Endometrial microvascular endothelial cells (primary cell): Measurements from ENCODE around the gene PIGN. TPM values are rescaled to one million over a fixed set of nuclear protein-coding genes. Genes with fewer than 3 reads are reported as not detected.
"Not testable (repeated sequence)": the region's sequence is repeated elsewhere in the genome, so short reads cannot be mapped to it uniquely, and the experiment has no call there.

Experiments
- in situ Hi-C: cut with HindIII; loops from 2 replicates; pipeline ENCODE4 v1.10.0; 2017; ENCODE audit warnings: low sequenced_read_pairs, low pct_unique_long_range_greater_than_20kb; ENCODE audit errors: inconsistent ontology term
- total RNA-seq: library from RNA; depleted of rRNA; stranded (reverse); fragments of >200 nt; gene quantifications from one replicate; pipeline ENCODE4 v1.2.3, GENCODE V29; 2015; ENCODE audit errors: inconsistent ontology term

PIGN gene
- total RNA-seq, 1 donor from 2014 or later, result 33.5 TPM

DNA sequence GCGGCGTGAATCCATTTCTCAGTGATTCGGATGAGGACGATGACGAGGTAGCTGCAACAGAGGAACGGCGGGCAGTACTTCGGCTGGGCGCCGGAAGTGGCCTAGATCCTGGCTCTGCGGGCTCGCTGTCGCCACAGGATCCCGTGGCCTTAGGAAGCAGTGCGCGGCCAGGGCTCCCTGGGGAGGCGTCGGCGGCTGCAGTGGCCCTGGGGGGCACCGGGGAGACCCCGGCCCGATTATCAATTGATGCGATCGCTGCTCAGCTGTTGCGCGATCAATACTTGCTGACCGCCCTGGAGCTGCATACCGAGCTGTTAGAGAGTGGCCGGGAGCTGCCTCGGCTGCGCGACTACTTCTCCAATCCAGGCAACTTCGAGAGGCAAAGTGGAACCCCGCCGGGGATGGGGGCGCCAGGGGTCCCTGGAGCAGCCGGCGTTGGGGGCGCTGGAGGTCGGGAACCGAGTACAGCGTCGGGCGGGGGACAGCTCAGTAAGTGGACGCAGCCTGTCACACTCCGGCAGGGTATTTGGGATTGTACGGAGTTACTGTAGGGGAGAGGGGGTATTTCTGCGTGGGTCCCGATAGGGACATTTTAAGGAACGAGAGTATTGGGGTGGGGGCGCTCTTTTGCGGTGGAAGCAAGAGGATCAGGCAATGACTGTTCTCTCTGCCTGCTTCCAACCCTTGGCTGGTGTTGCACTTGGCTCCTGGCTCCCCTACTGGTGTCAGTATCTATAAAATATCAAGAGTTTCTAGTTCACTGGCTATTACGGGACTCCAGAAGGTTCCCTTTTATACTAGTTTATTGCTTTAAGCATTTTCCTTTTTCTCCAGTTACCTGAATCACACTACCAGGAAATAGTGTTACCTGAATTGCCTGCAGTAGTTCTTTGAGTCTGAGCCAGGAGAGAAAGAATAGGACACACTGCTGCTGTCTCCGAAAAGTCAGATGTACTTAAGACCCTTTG is 971 bp upstream of the PIGN start:
- in situ Hi-C loops, result no loop called here

DNA sequence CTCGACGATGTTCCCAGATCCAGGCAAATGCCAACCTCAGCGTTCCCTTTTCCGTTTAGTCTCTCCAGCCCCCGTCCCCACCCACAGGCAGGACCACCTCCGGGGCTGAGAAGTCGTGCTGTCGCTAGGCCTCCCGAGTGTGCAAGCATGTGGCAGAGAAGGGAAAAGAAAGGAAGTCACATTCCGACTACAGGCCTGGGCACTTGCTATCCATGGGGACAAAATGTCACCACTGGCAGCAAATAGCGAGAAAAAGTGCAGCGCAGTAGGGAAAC is 420 bp downstream of the PIGN start:
- in situ Hi-C loops, result no loop called here

DNA sequence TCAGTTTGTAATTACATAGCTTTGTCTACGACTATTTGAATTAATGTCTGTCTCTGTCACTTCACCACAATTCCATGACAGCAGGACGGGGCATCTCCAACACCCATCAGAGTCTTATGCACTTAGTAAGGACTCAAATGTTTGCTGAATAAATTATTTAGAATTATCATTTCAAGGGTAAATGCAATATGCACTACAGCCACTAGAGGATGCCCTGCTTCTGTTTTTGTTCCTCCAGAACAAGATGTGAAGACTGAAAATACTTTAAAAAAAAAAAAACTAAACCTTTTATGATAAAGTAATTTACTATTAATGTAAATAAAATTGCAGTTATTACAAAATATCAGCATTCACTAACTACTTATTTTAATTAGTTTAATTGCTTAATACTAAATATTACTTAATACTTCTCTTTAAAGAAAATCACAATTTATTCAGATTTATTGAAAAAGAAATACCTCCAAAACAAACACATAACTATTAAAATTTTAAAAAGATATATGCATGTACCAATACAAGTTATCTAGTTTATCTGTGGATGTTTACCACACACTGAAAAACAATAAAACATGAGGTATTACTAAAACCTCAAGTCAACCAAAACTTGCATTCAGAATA is 3.2 kb downstream of the PIGN start:
- in situ Hi-C loops, result no loop called here

DNA sequence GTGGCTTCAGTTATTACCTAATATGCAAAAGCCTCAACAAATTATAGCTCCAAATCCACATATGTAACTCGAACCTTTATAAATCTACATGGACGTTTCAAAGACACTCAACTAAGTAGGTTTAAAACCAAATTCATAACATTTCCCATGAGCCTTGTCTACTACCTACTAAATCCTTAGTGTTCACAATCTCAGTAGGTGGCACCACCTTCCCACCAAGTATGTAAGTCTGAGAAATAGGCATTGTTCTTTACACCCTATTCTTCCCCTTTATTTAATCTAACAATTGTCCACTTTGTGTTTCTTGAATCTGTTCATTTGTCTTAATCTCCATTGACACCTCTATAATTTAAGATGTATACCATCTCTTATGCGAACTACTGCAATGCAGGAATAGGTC is 4.6 kb downstream of the PIGN start:
- in situ Hi-C loops, result no loop called here

DNA sequence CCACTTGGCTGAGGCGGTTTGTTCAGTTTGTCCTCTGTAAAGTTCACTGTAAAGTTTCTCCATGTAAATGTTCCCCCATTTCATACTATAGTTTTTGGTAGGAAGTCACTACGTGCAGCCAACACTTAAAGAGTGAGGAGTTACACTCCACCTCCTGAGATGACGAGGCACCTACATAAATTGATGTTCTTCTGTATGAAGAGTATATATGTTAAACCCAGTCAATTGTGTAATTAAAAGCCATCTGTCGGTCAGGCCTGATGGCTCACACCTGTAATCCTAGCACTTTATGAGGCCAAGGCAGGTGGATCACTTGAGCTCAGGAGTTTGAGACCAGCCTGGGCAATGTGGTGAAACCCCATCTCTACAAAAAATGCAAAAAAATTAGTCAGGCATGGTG is 7.6 kb downstream of the PIGN start:
- in situ Hi-C loops, result no loop called here

DNA sequence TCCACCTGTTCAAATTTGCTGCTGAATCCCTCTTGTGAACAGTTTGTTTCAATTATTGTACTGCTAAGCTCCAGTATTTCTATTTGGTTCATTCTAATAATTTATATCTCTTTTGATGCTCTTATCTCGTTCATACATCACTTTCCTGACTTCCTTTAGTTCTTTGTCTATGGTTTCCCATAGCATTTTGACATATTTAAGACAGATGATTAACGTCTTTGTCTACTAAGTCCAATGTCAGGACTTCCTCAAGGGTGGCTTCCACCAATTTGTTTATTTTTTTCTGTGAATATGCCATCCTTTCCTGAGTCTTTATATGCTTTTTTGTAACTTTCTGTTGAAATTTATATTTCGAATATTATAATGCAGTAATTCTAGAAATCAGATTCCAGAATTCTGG is 9.6 kb downstream of the PIGN start:
- in situ Hi-C loops, result no loop called here

DNA sequence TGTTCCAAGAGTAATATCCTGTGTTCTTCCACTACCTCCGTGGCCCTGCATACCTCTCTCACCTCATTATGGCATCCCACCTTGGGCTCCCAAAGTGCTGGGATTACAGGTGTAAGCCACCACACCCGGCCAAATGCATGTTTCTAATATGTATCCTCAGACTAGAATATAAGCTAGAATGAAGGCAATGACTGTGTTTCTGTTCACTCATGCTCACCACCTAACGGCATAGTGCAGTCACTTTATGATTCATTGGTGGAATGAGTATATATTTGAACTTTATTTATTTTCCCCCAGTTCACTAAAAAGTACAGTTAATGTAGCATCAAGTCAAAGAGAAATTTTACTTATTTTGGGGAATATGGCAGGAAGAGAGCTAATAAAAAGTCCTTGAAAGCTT is 11.3 kb downstream of the PIGN start:
- in situ Hi-C loops, result no loop called here

DNA sequence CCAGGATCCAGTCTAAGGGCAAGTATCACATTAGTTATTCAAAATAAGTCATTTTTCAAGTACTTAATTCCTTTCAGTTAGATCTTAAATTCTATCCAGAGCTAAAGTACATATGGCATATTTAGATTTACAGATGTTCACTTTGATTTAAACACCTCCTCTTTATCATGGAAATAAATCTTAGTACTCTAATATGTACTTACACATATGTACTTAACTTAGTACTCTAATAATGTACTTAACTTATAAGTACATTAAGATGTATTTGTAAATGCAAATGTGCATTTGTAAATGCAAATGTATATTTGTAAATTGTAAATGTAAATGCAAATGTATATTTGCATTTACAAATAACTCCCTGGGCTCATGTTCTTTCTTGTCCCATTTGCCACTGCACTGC is 14.6 kb downstream of the PIGN start:
- in situ Hi-C loops, result no loop called here

DNA sequence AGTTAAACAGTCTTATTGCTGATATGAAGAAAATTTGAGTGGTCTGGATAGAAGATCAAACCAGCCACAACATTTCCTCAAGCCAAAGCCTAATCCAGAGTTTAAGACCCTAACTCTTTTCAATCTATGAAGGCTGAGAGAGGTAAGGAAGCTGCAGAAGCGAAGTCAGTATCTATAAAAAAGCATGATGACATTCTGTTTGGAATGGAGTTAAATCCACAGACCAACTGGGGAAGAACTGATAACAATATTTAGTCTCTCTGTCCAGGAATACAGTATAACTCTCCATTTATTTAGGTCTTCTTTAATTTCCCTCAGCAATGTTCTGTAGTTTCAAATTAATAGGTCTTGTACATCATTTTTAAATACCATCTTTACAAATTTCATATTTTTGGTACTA is 16.0 kb downstream of the PIGN start:
- in situ Hi-C loops, result no loop called here

DNA sequence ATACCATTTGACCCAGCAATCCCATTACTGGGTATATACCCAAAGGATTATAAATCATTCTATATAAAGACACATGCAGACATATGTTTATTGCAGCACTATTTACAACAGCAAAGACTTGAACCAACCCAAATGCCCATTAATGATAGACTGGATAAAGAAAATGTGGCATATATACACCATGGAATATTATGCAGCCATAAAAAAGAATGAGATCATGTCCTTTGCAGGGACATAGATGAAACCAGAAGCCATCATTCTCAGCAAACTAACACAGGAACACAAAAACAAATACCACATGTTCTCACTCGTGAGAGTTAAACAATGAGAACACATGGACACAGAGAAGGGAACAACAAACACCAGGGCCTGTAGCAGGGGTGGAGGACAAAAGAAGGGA is 20.3 kb downstream of the PIGN start:
- in situ Hi-C loops, result not testable (repeated sequence)

DNA sequence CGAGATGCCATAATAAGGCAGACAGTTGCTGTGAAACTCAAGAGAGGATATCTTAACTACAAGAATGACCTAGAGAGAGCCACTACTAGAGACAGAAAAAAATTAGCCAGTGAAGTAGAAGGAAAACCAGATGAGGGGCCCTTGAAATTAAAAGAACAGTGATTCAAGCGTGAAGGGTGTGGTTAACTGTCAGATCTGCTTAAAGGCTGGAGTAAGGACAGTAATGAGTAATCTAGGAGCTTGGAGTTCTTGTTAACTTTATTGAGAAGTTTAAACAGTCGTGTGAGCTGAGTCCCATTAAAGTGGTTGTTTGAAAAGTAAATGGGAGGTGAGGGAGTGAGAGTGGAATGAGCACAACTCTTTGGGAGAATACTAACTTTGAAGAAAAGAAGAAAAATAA is 21.3 kb downstream of the PIGN start:
- in situ Hi-C loops, result no loop called here

DNA sequence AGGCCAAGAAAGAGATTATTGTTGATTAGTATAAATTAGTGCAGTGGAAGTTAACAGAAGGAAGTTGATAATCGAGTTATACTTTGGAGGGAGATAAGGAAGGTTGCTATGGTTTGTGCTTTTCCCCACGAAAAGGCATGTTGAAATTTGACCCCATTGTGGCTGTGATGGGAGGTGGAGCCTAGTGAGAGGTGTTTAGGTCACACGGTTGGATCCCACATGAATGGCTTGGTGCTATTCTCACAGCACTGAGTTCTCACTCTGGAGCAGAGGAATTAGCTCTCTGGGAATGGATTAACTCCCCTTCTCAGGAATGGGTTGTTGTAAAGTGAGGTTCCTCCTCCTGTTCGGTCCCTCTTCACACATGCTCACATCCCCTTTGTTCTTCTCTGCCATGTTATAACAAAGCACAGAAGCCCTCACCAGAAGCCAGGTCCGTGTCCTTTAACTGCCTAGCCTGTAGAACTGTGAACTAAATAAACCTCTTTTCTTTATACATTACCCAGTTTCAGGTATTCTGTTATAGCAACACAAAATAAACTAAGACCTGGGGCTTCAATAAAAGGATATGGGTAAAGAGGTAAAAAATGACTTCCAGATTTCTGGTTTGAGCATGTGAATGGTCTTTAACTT is 21.9 kb downstream of the PIGN start:
- in situ Hi-C loops, result no loop called here

DNA sequence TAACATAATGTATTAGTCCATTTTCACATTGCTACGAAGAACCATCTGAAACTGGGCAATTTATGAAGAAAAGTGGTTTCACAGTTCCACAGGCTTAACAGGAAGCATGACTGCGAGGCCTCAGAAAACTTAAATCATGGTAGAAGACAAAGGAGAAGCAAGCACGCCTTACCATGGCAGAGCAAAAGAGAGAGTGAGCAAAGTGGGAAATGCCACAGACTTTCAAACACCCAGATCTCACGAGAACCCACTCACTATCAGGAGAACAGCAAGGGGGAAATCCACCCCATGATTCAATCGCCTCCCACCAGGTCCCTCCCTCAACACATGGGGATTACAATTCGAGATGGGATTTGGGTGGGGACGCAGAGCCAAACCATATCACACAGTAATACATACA is 22.5 kb downstream of the PIGN start:
- in situ Hi-C loops, result no loop called here

DNA sequence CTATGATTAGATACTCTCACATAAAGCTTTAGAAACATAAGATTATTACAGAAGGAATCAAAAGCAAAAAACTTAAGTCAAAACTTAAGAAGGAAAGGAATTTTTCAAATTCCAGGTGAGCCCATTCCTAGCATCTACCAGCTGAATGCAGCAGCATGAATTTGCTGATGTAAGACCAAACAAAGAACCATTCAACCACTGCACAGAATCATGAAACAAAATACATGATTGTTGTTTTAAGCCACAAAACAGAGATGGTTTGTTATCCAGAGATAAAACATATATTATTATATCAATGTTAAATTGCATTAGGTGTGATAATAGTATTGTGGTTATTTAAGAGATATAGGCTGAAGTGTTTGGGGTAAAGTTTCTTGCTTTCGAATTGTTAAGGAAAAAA is 29.0 kb downstream of the PIGN start:
- in situ Hi-C loops, result no loop called here

DNA sequence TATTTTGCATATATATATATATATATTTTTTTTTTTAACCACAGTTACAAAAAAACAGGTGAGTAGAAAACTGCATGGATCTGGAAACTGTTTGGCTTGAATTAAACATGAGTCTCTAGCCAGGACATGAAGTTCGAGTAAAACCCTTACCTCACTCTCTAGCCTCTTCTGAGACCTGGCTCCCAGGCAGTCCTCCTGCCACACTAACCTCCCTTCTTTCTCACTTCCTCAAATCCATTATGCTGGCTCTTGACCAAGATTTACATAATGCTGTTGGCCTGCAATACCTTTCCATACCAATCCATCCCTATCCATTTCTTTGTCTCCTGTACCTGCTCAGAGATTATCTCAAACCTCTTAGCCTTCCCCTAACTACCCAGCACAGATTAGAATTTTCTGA is 34.0 kb downstream of the PIGN start:
- in situ Hi-C loops, result no loop called here

DNA sequence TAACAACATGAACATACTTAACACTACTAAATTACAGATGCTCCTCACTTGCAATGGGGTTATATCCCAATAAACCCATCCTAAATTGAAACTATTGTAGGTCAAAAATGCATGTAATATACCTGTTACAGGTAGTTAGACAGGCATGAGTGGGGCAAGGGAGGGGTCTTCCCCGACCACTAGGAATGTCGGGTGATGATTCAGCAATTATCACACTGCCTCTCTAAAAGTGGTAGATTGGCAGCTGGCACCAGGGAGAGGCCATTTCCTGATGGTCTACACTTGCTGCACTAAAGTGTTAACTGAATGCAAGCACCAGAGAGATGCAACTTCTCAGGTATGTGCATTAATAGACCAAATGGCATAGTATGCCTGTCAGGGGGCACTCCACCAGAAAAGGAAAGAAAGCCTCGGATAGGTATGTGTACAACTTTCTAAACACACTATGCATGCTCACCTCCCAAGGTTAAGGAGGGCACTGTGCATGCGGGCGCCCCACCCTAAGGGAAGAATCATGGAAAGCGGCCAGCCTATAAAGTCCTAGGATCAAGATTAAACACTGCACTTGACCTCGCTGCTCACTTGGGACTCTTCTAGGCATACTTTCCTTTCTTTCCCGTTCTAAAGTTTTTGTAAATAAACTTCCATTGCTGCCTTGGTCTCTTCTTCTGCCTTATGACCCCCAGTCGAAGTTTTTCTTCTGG is 35.6 kb downstream of the PIGN start:
- in situ Hi-C loops, result no loop called here

DNA sequence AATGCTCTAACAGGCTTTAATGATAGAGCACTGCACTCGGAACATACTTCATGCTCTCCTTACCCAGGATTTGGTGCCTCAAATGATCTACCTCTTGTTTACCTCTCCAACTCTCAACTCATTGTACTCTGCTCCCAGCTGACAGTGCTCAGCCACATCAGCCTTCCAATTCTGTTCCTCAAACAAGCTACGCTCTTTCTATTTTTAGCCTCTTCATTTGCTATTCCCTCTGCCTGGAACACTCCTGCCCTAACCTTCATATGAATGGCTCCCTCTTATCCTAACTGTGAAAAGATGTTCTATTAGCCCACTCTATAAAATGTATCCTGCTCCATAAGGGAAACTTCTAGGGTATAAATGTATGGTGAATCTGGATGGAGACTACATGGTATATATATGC is 42.5 kb downstream of the PIGN start:
- in situ Hi-C loops, result no loop called here

DNA sequence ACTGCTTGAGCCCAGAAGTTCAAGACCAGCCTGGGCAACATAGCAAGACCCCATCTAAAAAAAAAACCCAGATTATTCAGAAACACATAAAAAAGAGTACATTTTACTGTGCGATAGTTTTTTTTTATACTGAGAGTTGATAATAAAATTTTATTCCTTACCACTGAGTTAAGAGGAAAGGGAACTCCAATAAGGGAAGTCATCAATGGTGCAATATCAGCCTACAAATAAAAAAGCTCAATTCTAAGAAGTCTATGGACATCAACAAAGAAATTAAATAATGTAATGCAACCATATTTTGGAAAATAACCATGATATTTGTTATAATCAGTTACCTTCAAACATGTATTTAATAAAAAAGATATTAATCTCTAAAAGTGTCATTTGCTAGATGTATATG is 46.6 kb downstream of the PIGN start:
- in situ Hi-C loops, result no loop called here

DNA sequence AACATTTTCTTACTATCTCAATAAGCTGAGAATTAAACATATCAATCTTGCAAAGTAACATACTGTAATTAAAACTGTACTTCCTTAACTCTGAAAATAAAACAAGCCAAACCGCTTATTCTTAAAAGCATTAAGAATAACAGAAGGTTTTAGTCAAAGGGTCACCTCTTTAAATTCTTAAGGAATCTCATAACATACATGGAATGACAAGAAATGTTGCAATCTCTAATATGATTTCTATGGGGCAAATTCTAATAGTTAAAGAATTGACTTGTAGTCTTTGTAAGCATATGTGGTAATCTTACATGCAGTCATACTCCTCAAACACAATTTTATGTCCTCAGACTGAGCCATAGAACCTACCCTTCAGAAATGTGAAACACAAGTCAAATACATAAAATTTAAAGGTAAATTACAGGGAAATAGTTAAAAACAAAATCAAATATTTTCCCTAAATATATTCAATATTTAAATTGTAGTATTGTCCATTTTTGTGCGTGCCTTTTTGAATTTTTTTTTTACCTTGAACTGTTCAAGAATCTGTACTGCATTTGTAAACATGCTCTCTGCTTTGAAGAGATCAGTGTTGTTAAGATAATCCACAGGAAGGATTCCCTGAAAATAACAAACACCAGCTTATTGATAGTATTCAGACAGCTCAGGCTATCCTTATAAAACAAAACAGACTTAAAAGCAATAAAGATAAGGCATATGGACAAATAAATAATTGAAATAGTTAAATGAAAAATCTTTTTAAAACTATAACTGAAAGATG is 48.2 kb downstream of the PIGN start:
- in situ Hi-C loops, result no loop called here
